T-cell (primary cell): ENCODE results near the gene HORMAD1. TPM values are rescaled to one million over a fixed set of nuclear protein-coding genes. Genes with fewer than 3 reads are reported as not detected.

Experiments used
- ATAC-seq, 4 experiments: fragments of 200-7000 bp in 3 of 4; fragments of 150-1000 bp in 1 of 4; cut with Tn5 transposase; replicated peaks in 1 of 4; 1 replicate in 3 of 4; 2 replicates in 1 of 4; pipeline ENCODE4 v1.10.0; 2021; ENCODE audit warnings: moderate library complexity in 3 of 4, mild to moderate bottlenecking in 2 of 4, moderate number of reproducible peaks in 1 of 4
- CTCF ChIA-PET, 2 donors: fragments of 300-600 bp; sonication (Branson Sonifier 250); formaldehyde crosslinking; loops; one replicate each; lab custom pipeline; 2022; ENCODE audit warnings: antibody characterized with exemption in 2 of 2; lab: Charles Lee
- POLR2A ChIA-PET, 2 donors: fragments of 300-600 bp; sonication (Branson Sonifier 250); formaldehyde crosslinking; loops; one replicate each; lab custom pipeline; 2022; ENCODE audit warnings: antibody characterized with exemption in 2 of 2; lab: Charles Lee
- DNase-seq, 35 experiments: peaks; one replicate each; pipeline versions ENCODE4 v3.0.0 to v3.0.0-alpha.2; 2013 to 2023
- H3K27ac ChIP-seq: one replicate; pipeline ENCODE4 v1.5.1; 2013; ENCODE audit warnings: low read length
- H3K27me3 ChIP-seq, 2 experiments: replicated peaks in 1 of 2; 1 replicate in 1 of 2; 2 replicates in 1 of 2; pipeline versions ENCODE4 v1.6.1 to v1.7.0; 2013; ENCODE audit warnings: low read length in 1 of 2, mixed read lengths in 1 of 2; ENCODE audit not compliant: control insufficient read depth in 2 of 2, insufficient read depth in 2 of 2; ENCODE audit errors: extremely low read depth in 1 of 2
- H3K36me3 ChIP-seq, 2 donors: 1 replicate in 1 of 2; 2 replicates in 1 of 2; pipeline versions ENCODE4 v1.6.1 to v1.7.0; 2013; ENCODE audit warnings: low read length in 1 of 2; ENCODE audit not compliant: control insufficient read depth in 2 of 2, insufficient read depth in 1 of 2; ENCODE audit errors: extremely low read depth in 1 of 2
- H3K4me1 ChIP-seq, 2 experiments: 1 replicate in 1 of 2; 2 replicates in 1 of 2; pipeline versions ENCODE4 v1.6.1 to v1.7.0; 2013; ENCODE audit warnings: low read length in 2 of 2, mixed read lengths in 1 of 2; ENCODE audit not compliant: insufficient read depth in 2 of 2, control insufficient read depth in 1 of 2; ENCODE audit errors: extremely low read depth in 1 of 2
- H3K4me3 ChIP-seq, 2 donors: 1 replicate in 1 of 2; 2 replicates in 1 of 2; pipeline versions ENCODE4 v1.5.1 to v1.7.0; 2013; ENCODE audit warnings: mild to moderate bottlenecking in 2 of 2, low read length in 1 of 2, moderate library complexity in 1 of 2; ENCODE audit not compliant: control insufficient read depth in 1 of 2; ENCODE audit errors: extremely low read depth in 1 of 2
- H3K9me3 ChIP-seq: 2 replicates; pipeline ENCODE4 v1.7.0; 2013
- H3K27ac Mint-ChIP-seq, 2 donors: one replicate each; pipeline ENCODE4 v1.8.0; 2020 to 2021; ENCODE audit warnings: mild to moderate bottlenecking in 2 of 2, mixed read lengths in 2 of 2
- H3K27me3 Mint-ChIP-seq, 2 donors: one replicate each; pipeline ENCODE4 v1.8.0; 2021 to 2022; ENCODE audit warnings: mixed read lengths in 2 of 2
- H3K36me3 Mint-ChIP-seq: one replicate; pipeline ENCODE4 v1.8.0; 2021; ENCODE audit warnings: mixed read lengths
- H3K4me1 Mint-ChIP-seq, 3 donors: one replicate each; pipeline ENCODE4 v1.8.0; 2020 to 2022; ENCODE audit warnings: mixed read lengths in 3 of 3, mild to moderate bottlenecking in 1 of 3
- H3K4me3 Mint-ChIP-seq, 3 donors: one replicate each; pipeline ENCODE4 v1.8.0; 2020 to 2022; ENCODE audit warnings: mild to moderate bottlenecking in 3 of 3, mixed read lengths in 3 of 3, moderate library complexity in 3 of 3
- H3K9me3 Mint-ChIP-seq, 3 donors: one replicate each; pipeline ENCODE4 v1.8.0; 2020 to 2022; ENCODE audit warnings: mixed read lengths in 3 of 3
- WGBS: methylation state at CpG from one replicate; pipeline ENCODE4 v1.1.5; 2013; ENCODE audit warnings: missing lambda C conversion rate; ENCODE audit not compliant: insufficient coverage; 5-methylcytosine and 5-hydroxymethylcytosine counted together
- total RNA-seq, 35 experiments: library from RNA in 6 of 35; stranded (reverse) in 6 of 35; fragments of 120-200 nt in 1 of 35; gene quantifications; one replicate each; pipeline versions ENCODE4 v1.2.1 to v1.2.4 and lab custom pipeline; 2013 to 2026

Gene HORMAD1
- total RNA-seq, 5 donors from 2014 or later (not counting 1 experiment from before 2014, with no cell fraction given), result 0.28 to 0.55 (median 0.45) TPM; not detected in 1

- Histone ChIP-seq H3K36me3 (peaks cover 0 to 21% of the 10 kb centered on the region in 2 donors), H3K4me3 (peak overlapping the region in 1 of 2 donors; percentile 96), H3K27ac (peak overlapping the region; percentile 14), H3K4me1 (peaks cover 4 to 13% of the 10 kb centered on the region in 2 experiments), H3K9me3 (no peaks in the 10 kb centered on the region), H3K27me3 (no peaks in the 10 kb centered on the region)
- ATAC-seq, result no peak
- Mint-ChIP-seq H3K27me3 (no peaks in the 10 kb centered on the region), H3K27ac (peak overlapping the region; percentile 65 to 89), H3K4me1 (peaks cover 34 to 38% (median 35%) of the 10 kb centered on the region in 3 donors), H3K4me3 (peak overlapping the region; percentile 94 to 99 (median 97)), H3K36me3 (peaks cover 17% of the 10 kb centered on the region), H3K9me3 (no peaks in the 10 kb centered on the region)
- POLR2A ChIA-PET, result interaction anchor here (0.5 to 1.4 kb wide), 3 partner anchors 18 to 117 kb away, joined by 3 to 9 read pairs (median 8); partner anchors contain the start of gene MCL1 (in 1 of the 2)
- peak in 1 of 35 experiments; percentile 6 for DNase-seq
- no CpG with 5 or more reads among the region's 1 CpG for WGBS
- CTCF ChIA-PET, result interaction anchor here in 1 of 2 donors (1.0 to 1.7 kb wide), 3 partner anchors 117 to 230 kb away, joined by 3 to 16 read pairs (median 6); partner anchors contain the start of genes MCL1 and SETDB1
Observed at GRCh38 chr1:150696162-150696561, 24.5 kb downstream of the HORMAD1 start.

GRCh38 chr1:150695561-150695960, 25.1 kb downstream of the HORMAD1 start:
- no peak overlapping the region for H3K27ac ChIP-seq

GRCh38 chr1:150692720-150693119, 28.0 kb downstream of the HORMAD1 start:
- POLR2A ChIA-PET, result interaction anchor here (0.5 to 0.7 kb wide), 2 partner anchors 16 to 82 kb away, joined by 3 to 4 read pairs; no protein-coding TSS in a partner anchor
- Histone ChIP-seq H3K27ac (no peak overlapping the region), H3K27me3 (no peaks in the 10 kb centered on the region), H3K4me1 (peaks cover 4 to 11% of the 10 kb centered on the region in 2 experiments), H3K4me3 (no peak overlapping the region), H3K36me3 (peaks cover 0 to 33% of the 10 kb centered on the region in 2 donors), H3K9me3 (no peaks in the 10 kb centered on the region)
- DNase-seq (no peak), ATAC-seq (no peak)
- Mint-ChIP-seq H3K4me1 (peaks cover 41 to 47% (median 45%) of the 10 kb centered on the region in 3 donors), H3K36me3 (peaks cover 32% of the 10 kb centered on the region), H3K4me3 (no peak overlapping the region), H3K27me3 (no peaks in the 10 kb centered on the region), H3K9me3 (no peaks in the 10 kb centered on the region), H3K27ac (no peak overlapping the region)
- WGBS, result no CpG with 5 or more reads among the region's 3 CpGs
- CTCF ChIA-PET, result interaction anchor here (0.6 kb wide), 2 partner anchors 51 to 108 kb away, joined by 3 to 5 read pairs; no protein-coding TSS in a partner anchor

More at GRCh38 chr1:150695561-150695960, 25.1 kb downstream of the HORMAD1 start:
- ATAC-seq (no peak), DNase-seq (no peak)
- Mint-ChIP-seq H3K9me3 (no peaks in the 10 kb centered on the region), H3K36me3 (peaks cover 20% of the 10 kb centered on the region), H3K4me3 (peak overlapping the region; percentile 8 to 94 (median 31)), H3K27ac (peak overlapping the region; percentile 67 to 68), H3K4me1 (peaks cover 37 to 40% (median 38%) of the 10 kb centered on the region in 3 donors), H3K27me3 (no peaks in the 10 kb centered on the region)
- ChIA-PET CTCF (no interaction called here), POLR2A (interaction anchor here in 1 of 2 donors (0.5 kb wide), 1 partner anchor 65 kb away, joined by 8 read pairs; no protein-coding TSS in a partner anchor)
- peaks cover 0 to 23% of the 10 kb centered on the region in 2 donors for H3K36me3 ChIP-seq
- no peak overlapping the region for H3K4me3 ChIP-seq
- no peaks in the 10 kb centered on the region for H3K9me3 ChIP-seq
- peaks cover 4 to 13% of the 10 kb centered on the region in 2 experiments for H3K4me1 ChIP-seq
- H3K27me3 ChIP-seq, result no peaks in the 10 kb centered on the region
- WGBS, result no CpG with 5 or more reads among the region's 4 CpGs

- Histone ChIP-seq H3K4me3 (no peak overlapping the region), H3K4me1 (peaks cover 3 to 10% of the 10 kb centered on the region in 2 experiments), H3K27me3 (no peaks in the 10 kb centered on the region), H3K9me3 (no peaks in the 10 kb centered on the region), H3K27ac (no peak overlapping the region), H3K36me3 (peaks cover 0 to 24% of the 10 kb centered on the region in 2 donors)
- no peak for ATAC-seq
- Mint-ChIP-seq H3K9me3 (no peaks in the 10 kb centered on the region), H3K4me3 (no peak overlapping the region), H3K27me3 (no peaks in the 10 kb centered on the region), H3K36me3 (peaks cover 31% of the 10 kb centered on the region), H3K27ac (peak overlapping the region; percentile 10 to 30), H3K4me1 (peaks cover 26 to 33% (median 30%) of the 10 kb centered on the region in 3 donors)
- ChIA-PET POLR2A (interaction anchor here in 1 of 2 donors (0.6 to 1.2 kb wide), 2 partner anchors 8 to 70 kb away, joined by 3 read pairs; partner anchors contain the start of gene GOLPH3L), CTCF (no interaction called here)
- no peak for DNase-seq
- 100% methylated on average over 1 of the region's 1 CpG for WGBS
Observed at GRCh38 chr1:150688763-150689162, 31.9 kb downstream of the HORMAD1 start.

GRCh38 chr1:150686275-150686674, 34.4 kb downstream of the HORMAD1 start:
- no peak overlapping the region for H3K27ac Mint-ChIP-seq
- H3K4me3 Mint-ChIP-seq, result no peak overlapping the region
- no CpG with 5 or more reads among the region's 3 CpGs for WGBS
- H3K4me3 ChIP-seq, result no peak overlapping the region
- H3K36me3 Mint-ChIP-seq, result peaks cover 35% of the 10 kb centered on the region
- H3K9me3 Mint-ChIP-seq, result no peaks in the 10 kb centered on the region
- no peaks in the 10 kb centered on the region for H3K27me3 ChIP-seq
- H3K9me3 ChIP-seq, result no peaks in the 10 kb centered on the region
- DNase-seq (no peak), ATAC-seq (no peak)
- no peaks in the 10 kb centered on the region for H3K27me3 Mint-ChIP-seq
- H3K4me1 Mint-ChIP-seq, result peaks cover 25 to 32% (median 28%) of the 10 kb centered on the region in 3 donors
- CTCF ChIA-PET, result interaction anchor here in 1 of 2 donors (0.7 kb wide), 1 partner anchor 122 kb away, joined by 3 read pairs; no protein-coding TSS in a partner anchor
- POLR2A ChIA-PET, result interaction anchor here in 1 of 2 donors (0.6 kb wide), 1 partner anchor 49 kb away, joined by 5 read pairs; no protein-coding TSS in a partner anchor
- H3K27ac ChIP-seq, result no peak overlapping the region
- peaks cover 0 to 16% of the 10 kb centered on the region in 2 donors for H3K36me3 ChIP-seq
- H3K4me1 ChIP-seq, result peaks cover 4 to 10% of the 10 kb centered on the region in 2 experiments

- peak overlapping the region; percentile 60 to 80 for H3K27ac Mint-ChIP-seq
- WGBS, result no CpG with 5 or more reads among the region's 1 CpG
- ATAC-seq, result peak in 3 of 4 experiments; percentile 33 to 48 (median 46)
Observed at GRCh38 chr1:150683914-150684313, 36.8 kb downstream of the HORMAD1 start.

More at GRCh38 chr1:150683914-150684313, 36.8 kb downstream of the HORMAD1 start:
- Histone ChIP-seq H3K27ac (no peak overlapping the region), H3K9me3 (no peaks in the 10 kb centered on the region), H3K36me3 (peaks cover 0 to 11% of the 10 kb centered on the region in 2 donors), H3K4me1 (peaks cover 4 to 10% of the 10 kb centered on the region in 2 experiments), H3K27me3 (no peaks in the 10 kb centered on the region), H3K4me3 (no peak overlapping the region)
- H3K27me3 Mint-ChIP-seq, result no peaks in the 10 kb centered on the region
- CTCF ChIA-PET, result interaction anchor here (0.6 to 1.3 kb wide), 6 partner anchors 23 to 477 kb away, joined by 3 to 11 read pairs (median 3); no protein-coding TSS in a partner anchor
- POLR2A ChIA-PET, result interaction anchor here (0.6 to 1.0 kb wide), 4 partner anchors 8 to 13 kb away, joined by 3 to 5 read pairs (median 4); partner anchors contain the start of gene GOLPH3L (in 1 of the 2)
- DNase-seq, result peak in 2 of 35 experiments; percentile 2 to 40
- H3K4me1 Mint-ChIP-seq, result peaks cover 21 to 23% (median 22%) of the 10 kb centered on the region in 3 donors
- H3K4me3 Mint-ChIP-seq, result no peak overlapping the region
- peaks cover 39% of the 10 kb centered on the region for H3K36me3 Mint-ChIP-seq
- H3K9me3 Mint-ChIP-seq, result no peaks in the 10 kb centered on the region
